SK-N-SH treated with all-trans-retinoic acid at 6 μM for 48 hours (cell line): Measurements from ENCODE around the gene ZNF511.
"Not testable (repeated sequence)": the region's sequence is repeated elsewhere in the genome, so short reads cannot be mapped to it uniquely, and the experiment has no call there.

ENCODE experiments used
- ATAC-seq: fragments of 200-7000 bp; cut with Tn5 transposase; 3 replicates; pipeline ENCODE4 v1.9.1; 2020; ENCODE audit warnings: mild to moderate bottlenecking, moderate library complexity
- ARNTL ChIP-seq: fragments of 450-650 bp; formaldehyde crosslinking; IDR thresholded peaks from 2 replicates; pipeline ENCODE4 v1.5.0; 2020; ENCODE audit warnings: low read depth, mild to moderate bottlenecking, moderate library complexity, borderline replicate concordance
- CSDC2 ChIP-seq: fragments of 250-450 bp; sonication (Bioruptor Pico); IDR thresholded peaks from 2 replicates; pipeline ENCODE4 v1.5.0; 2020; ENCODE audit warnings: mild to moderate bottlenecking, moderate library complexity
- GLIS3 ChIP-seq: fragments of 250-450 bp; sonication (Bioruptor Pico); IDR thresholded peaks from 2 replicates; pipeline ENCODE4 v1.5.0; 2020; ENCODE audit warnings: mild to moderate bottlenecking, moderate library complexity
- ISL1 ChIP-seq: fragments of 250-450 bp; sonication (Bioruptor Pico); IDR thresholded peaks from 2 replicates; pipeline ENCODE4 v2.1.2; 2022; ENCODE audit warnings: mild to moderate bottlenecking, moderate library complexity
- OSR1 ChIP-seq: fragments of 250-450 bp; sonication (Bioruptor Pico); IDR thresholded peaks from 2 replicates; pipeline ENCODE4 v1.8.0; 2022; ENCODE audit warnings: moderate library complexity, mild to moderate bottlenecking, inconsistent platforms
- POU6F1 ChIP-seq: fragments of 250-450 bp; sonication (Bioruptor Pico); IDR thresholded peaks from 2 replicates; pipeline ENCODE4 v1.8.0; 2021; ENCODE audit warnings: low read depth, mild to moderate bottlenecking, moderate library complexity, borderline replicate concordance
- PPARA ChIP-seq: fragments of 250-450 bp; sonication (Bioruptor Pico); IDR thresholded peaks from 2 replicates; pipeline ENCODE4 v1.5.0; 2020; ENCODE audit warnings: mild to moderate bottlenecking, borderline replicate concordance
- RARB ChIP-seq: fragments of 250-450 bp; sonication (Bioruptor Pico); IDR thresholded peaks from 2 replicates; pipeline ENCODE4 v1.8.0; 2021; ENCODE audit warnings: mild to moderate bottlenecking, moderate library complexity
- SNAI2 ChIP-seq: fragments of 250-450 bp; sonication (Bioruptor Pico); IDR thresholded peaks from 2 replicates; pipeline ENCODE4 v1.5.0; 2020; ENCODE audit warnings: mild to moderate bottlenecking, moderate library complexity
- TCF4 ChIP-seq: fragments of 250-450 bp; sonication (Bioruptor Pico); IDR thresholded peaks from 2 replicates; pipeline ENCODE4 v1.8.0; 2021; ENCODE audit warnings: mild to moderate bottlenecking, moderate library complexity, borderline replicate concordance
- TOX ChIP-seq: fragments of 250-450 bp; sonication (Bioruptor Pico); IDR thresholded peaks from 2 replicates; pipeline ENCODE4 v1.8.0; 2021; ENCODE audit warnings: mild to moderate bottlenecking, moderate library complexity, borderline replicate concordance
- TSHZ2 ChIP-seq: fragments of 250-450 bp; sonication (Bioruptor Pico); IDR thresholded peaks from 2 replicates; pipeline ENCODE4 v1.5.0; 2020; ENCODE audit warnings: mild to moderate bottlenecking, moderate library complexity
- ZC3H10 ChIP-seq: fragments of 250-450 bp; sonication (Bioruptor Pico); IDR thresholded peaks from 2 replicates; pipeline ENCODE4 v1.5.1; 2021; ENCODE audit warnings: mild to moderate bottlenecking, moderate library complexity
- ZFP30 ChIP-seq: fragments of 450-650 bp; formaldehyde crosslinking; IDR thresholded peaks from 2 replicates; pipeline ENCODE4 v1.5.0; 2022; ENCODE audit warnings: mild to moderate bottlenecking, moderate library complexity
- ZNF70 ChIP-seq: fragments of 450-650 bp; formaldehyde crosslinking; IDR thresholded peaks from 2 replicates; pipeline ENCODE4 v1.5.0; 2020; ENCODE audit warnings: mild to moderate bottlenecking, moderate library complexity
- TF ChIP-seq, protein P1 (sequence below): fragments of 250-450 bp; sonication (Bioruptor Pico); IDR thresholded peaks from 2 replicates; pipeline ENCODE4 v1.5.1; 2021; ENCODE audit warnings: mild to moderate bottlenecking, moderate library complexity

The ZNF511 gene

GRCh38 chr10:133263674-133264073 lies 45.0 kb upstream of the ZNF511 start:
- no peak for ATAC-seq
- TF ChIP-seq, protein P1, sequence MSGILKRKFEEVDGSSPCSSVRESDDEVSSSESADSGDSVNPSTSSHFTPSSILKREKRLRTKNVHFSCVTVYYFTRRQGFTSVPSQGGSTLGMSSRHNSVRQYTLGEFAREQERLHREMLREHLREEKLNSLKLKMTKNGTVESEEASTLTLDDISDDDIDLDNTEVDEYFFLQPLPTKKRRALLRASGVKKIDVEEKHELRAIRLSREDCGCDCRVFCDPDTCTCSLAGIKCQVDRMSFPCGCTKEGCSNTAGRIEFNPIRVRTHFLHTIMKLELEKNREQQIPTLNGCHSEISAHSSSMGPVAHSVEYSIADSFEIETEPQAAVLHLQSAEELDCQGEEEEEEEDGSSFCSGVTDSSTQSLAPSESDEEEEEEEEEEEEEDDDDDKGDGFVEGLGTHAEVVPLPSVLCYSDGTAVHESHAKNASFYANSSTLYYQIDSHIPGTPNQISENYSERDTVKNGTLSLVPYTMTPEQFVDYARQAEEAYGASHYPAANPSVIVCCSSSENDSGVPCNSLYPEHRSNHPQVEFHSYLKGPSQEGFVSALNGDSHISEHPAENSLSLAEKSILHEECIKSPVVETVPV (CRISPR knock-in tag) = no peak
- TF ChIP-seq ARNTL (no peak), ZNF70 (CRISPR knock-in tag) (no peak), TSHZ2 (CRISPR knock-in tag) (no peak), ISL1 (CRISPR knock-in tag) (no peak), ZFP30 (CRISPR knock-in tag) (no peak), POU6F1 (CRISPR knock-in tag) (no peak), TCF4 (no peak), GLIS3 (no peak)

- TF ChIP-seq, protein P1 (CRISPR knock-in tag) = no peak
- no peak for TF ChIP-seq ZC3H10 (CRISPR knock-in tag)
- TF ChIP-seq ZNF70 (CRISPR knock-in tag) = no peak
- no peak for TF ChIP-seq RARB
- TF ChIP-seq, all 23 proteins: peak for 0
- ATAC-seq = no peak
These were observed 44.3 kb upstream of the ZNF511 start for GRCh38 chr10:133264461-133264860.

- not testable (repeated sequence) for ATAC-seq
These were observed 43.7 kb upstream of the ZNF511 start for GRCh38 chr10:133265052-133265451.

DNA sequence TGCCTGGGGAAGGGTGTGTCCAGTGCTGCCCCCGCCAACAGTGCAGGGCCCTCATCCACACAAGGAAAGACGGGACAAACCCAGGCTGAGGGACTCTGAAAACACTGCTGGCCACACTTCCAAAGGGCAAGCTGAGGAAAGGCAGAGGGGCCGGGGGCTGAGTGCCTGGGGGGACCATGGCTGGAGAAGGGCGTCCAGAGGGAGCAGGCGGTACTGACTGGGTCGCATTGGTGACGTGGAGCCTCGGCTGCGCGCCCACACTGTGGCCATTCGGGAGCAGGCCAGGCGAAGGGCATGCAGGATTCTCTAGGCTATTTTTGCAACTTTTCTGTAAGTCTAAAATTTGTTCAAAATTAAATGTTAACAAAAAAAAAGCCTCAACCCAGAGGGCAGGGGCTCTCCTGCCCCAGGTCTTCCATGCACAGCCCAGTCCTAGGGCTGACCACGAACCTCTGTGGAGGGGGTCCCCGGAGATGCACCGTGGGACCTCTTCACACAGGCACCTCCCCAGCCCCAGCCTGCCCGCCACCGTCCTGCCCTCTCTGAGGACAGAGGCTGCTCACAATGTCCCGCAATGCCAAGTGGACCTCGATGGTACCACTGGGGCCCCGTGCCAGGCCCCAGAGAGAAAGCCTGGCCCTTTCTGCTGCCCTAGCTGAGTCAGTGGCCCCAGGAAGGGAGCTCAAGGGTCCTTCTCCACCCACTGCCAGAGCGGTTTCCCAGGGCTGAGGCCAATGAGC lies 42.5 kb upstream of the ZNF511 start:
- TF ChIP-seq, protein P1 (CRISPR knock-in tag) = no peak
- TF ChIP-seq PPARA (CRISPR knock-in tag) = no peak
- TF ChIP-seq TOX (CRISPR knock-in tag) = no peak
- TF ChIP-seq OSR1 (CRISPR knock-in tag) = no peak
- TF ChIP-seq CSDC2 (CRISPR knock-in tag) = no peak
- TF ChIP-seq TSHZ2 (CRISPR knock-in tag) = no peak
- TF ChIP-seq SNAI2 (CRISPR knock-in tag) = no peak
- no peak for ATAC-seq
